ENCODE measurements around the gene ZNF224.
"Not testable (repeated sequence)": the region's sequence is repeated elsewhere in the genome, so short reads cannot be mapped to it uniquely, and the experiment has no call there.

The ZNF224 gene

DNA sequence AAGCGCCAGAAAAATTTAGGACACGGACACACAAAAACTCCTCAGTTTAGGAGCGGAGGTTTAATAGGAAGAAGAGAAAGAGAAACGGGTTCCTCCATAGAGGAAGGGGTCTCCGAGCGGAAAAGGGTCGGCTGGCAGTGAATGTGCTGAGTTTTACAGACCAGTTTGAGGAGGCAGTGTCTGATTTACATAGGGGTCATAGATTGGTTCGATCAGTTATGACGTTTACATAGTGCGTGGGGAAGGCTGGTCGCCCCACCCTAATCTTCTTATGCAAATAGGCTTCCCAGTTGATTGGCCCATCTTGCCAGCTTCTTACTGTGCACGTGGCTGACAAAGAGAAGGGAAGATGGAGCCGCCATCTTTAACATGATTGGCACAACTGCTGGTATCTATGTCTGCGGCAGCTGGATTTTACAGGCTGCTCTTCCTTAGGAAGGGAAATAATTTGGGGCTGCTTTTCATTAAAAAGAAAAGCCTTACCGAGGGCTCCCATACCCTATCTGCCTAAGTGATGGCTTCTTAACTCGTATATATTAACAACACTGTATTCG is 17.8 kb downstream of the ZNF224 start:
- no peak overlapping the region for H3K27ac ChIP-seq

DNA sequence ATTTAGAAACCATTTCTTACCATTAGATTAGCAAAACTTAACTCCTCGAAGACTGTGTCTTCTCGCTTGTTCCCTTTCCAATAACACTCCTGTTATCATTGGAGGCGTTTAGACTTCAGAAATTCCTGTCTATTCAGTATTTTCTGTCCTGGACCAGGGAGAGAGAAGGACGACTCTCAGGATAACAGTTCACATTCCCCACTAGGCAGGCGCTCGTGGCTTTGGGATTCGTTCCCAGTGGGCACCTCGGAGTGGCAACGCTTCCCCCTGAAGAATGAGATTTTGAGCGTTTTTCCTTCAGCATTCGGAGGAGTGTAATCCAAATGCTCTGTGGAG is 18.6 kb downstream of the ZNF224 start:
- intact Hi-C loops (cut with DNase I; ENCODE audit: low total_unique reads), result loop anchor here (10.0 kb wide), 1 partner anchor 52 kb away; the partner anchor contains the start of gene ZNF226
- no peak for TF ChIP-seq CTCF (IDR thresholded peaks at IDR 0.05)

More for the DNA sequence above, 17.8 kb downstream of the ZNF224 start:
- Histone ChIP-seq H3K36me3 (peaks cover 30 to 38% (median 38%) of the 10 kb centered on the region in 3 donors), H3K4me1 (peaks cover 0 to 20% (median 10%) of the 10 kb centered on the region in 4 donors), H3K9me3 (peaks cover 6 to 50% (median 49%) of the 10 kb centered on the region in 3 donors), H3K27me3 (no peaks in the 10 kb centered on the region), H3K4me3 (peak overlapping the region; percentile 66 to 83)
- DNase-seq, result no peak
- TF ChIP-seq CTCF (IDR thresholded peaks at IDR 0.05), result no peak
- intact Hi-C loops (cut with DNase I; ENCODE audit: low total_unique reads), result loop anchor here (10.0 kb wide), 1 partner anchor 53 kb away; the partner anchor contains the start of gene ZNF226

DNA sequence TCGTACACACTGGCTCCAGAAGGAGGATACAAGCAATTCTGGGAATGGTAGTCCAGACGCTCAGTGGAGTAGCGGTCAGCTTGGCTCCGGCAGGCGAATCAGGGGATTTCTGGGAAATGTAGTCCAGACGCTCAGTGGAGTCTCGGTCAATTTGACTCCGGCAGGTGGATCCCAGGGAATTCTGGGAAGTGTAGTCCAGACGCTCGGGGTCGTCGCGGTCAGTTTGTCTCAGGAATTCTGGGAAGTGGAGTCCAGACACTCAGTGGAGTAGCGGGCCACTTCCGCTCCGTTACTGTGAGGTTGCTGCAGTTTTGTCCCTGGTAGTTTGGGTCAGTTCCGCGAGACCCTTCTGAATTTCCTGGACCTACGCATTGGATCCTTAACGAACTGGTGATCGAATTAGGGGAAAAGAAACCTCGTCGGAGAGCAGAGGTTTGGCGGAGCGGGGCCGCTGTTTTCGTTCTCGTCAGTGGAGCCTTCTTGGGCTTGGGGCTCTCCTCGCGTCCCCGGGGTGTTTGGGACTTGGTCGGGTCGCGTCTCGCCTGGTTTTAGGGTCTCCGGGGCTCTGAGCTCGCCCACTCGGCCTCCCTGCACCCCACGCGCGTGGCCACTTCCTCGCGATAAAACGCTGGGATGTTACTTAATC is 19.1 kb downstream of the ZNF224 start, which contains the start of gene ZNF225:
TSS of gene ZNF225 (plus strand) at position 262 of the 646 bp plus-strand sequence. CDS start 2,429 bp downstream, outside the sequence.
- Histone ChIP-seq H3K27me3 (no peaks in the 10 kb centered on the region), H3K9me3 (peaks cover 0 to 38% (median 37%) of the 10 kb centered on the region in 3 donors), H3K27ac (peak within 1 kb of the TSS; percentile 82 to 83), H3K4me1 (peaks cover 0 to 20% (median 10%) of the 10 kb centered on the region in 4 donors), H3K4me3 (peak within 1 kb of the TSS; percentile 66 to 83), H3K36me3 (peaks cover 30 to 38% (median 38%) of the 10 kb centered on the region in 3 donors)
- intact Hi-C loops (cut with DNase I; ENCODE audit: low total_unique reads), result loop anchor here (10.0 kb wide), 1 partner anchor 52 kb away; the partner anchor contains the start of gene ZNF226
- peak; percentile 96 to 98 for DNase-seq
- TF ChIP-seq CTCF (IDR thresholded peaks at IDR 0.05), result no peak

More for the DNA sequence above, 18.6 kb downstream of the ZNF224 start:
- no peaks in the 10 kb centered on the region for H3K27me3 ChIP-seq
- peaks cover 0 to 42% (median 42%) of the 10 kb centered on the region in 3 donors for H3K9me3 ChIP-seq
- peaks cover 30 to 38% (median 38%) of the 10 kb centered on the region in 3 donors for H3K36me3 ChIP-seq
- peak overlapping the region; percentile 59 to 82 for H3K27ac ChIP-seq
- H3K4me3 ChIP-seq, result peak overlapping the region; percentile 66 to 83
- no peak for DNase-seq
- peaks cover 0 to 20% (median 10%) of the 10 kb centered on the region in 4 donors for H3K4me1 ChIP-seq

- peak overlapping the region; percentile 82 to 83 for H3K27ac ChIP-seq
- peaks cover 33 to 39% (median 38%) of the 10 kb centered on the region in 3 donors for H3K36me3 ChIP-seq
- H3K27me3 ChIP-seq, result no peaks in the 10 kb centered on the region
- peak overlapping the region; percentile 66 to 83 for H3K4me3 ChIP-seq
- peaks cover 0 to 20% (median 10%) of the 10 kb centered on the region in 4 donors for H3K4me1 ChIP-seq
- intact Hi-C loops (cut with DNase I; ENCODE audit: low total_unique reads), result loop anchor here (10.0 kb wide), 1 partner anchor 51 kb away; the partner anchor contains the start of gene ZNF226
- peaks cover 0 to 32% (median 31%) of the 10 kb centered on the region in 3 donors for H3K9me3 ChIP-seq
- TF ChIP-seq CTCF (IDR thresholded peaks at IDR 0.05), result no peak
- no peak for DNase-seq
These were observed 19.7 kb downstream of the ZNF224 start for GRCh38 chr19:44113784-44114390.

- peaks cover 93 to 100% (median 96%) of the 10 kb centered on the region in 3 donors for H3K36me3 ChIP-seq
- intact Hi-C loops (cut with DNase I; ENCODE audit: low total_unique reads), result not testable (repeated sequence)
These were observed 27.0 kb downstream of the ZNF224 start for GRCh38 chr19:44121162-44121561.

More at GRCh38 chr19:44121162-44121561, 27.0 kb downstream of the ZNF224 start:
- not testable (repeated sequence) for H3K27me3 ChIP-seq, DNase-seq, H3K27ac ChIP-seq, H3K4me3 ChIP-seq, H3K4me1 ChIP-seq
- H3K9me3 ChIP-seq, result peaks cover 0 to 57% (median 26%) of the 10 kb centered on the region in 3 donors

All from tibial artery (tissue), 4 donors.